ENCODE results near the gene LSR.

DNA sequence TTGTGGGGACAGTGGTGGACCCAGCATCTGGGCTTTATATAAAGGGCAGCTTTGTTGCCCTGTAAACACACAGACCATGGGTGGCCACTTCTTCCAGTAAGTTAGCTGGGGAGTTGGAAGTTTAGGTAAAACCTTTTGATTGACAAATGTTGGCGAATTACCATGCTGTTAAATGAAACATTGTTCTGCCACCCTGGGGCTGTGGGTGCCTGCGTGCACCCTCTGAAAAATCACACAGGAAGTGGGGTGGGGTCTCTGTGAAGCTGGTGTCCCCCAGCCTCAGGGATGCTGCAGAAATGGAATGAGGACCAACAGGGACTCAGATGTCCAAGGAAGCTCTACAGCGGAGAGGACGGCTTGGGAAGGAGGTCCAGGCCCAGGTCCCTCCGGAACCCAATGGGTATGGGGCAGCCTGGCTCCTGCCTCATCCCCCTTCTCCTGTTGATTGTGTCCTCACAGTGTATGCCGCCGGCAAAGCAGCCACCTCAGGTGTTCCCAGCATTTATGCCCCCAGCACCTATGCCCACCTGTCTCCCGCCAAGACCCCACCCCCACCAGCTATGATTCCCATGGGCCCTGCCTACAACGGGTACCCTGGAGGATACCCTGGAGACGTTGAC lies 17.2 kb downstream of the LSR start:
- TF ChIP-seq, protein P1, sequence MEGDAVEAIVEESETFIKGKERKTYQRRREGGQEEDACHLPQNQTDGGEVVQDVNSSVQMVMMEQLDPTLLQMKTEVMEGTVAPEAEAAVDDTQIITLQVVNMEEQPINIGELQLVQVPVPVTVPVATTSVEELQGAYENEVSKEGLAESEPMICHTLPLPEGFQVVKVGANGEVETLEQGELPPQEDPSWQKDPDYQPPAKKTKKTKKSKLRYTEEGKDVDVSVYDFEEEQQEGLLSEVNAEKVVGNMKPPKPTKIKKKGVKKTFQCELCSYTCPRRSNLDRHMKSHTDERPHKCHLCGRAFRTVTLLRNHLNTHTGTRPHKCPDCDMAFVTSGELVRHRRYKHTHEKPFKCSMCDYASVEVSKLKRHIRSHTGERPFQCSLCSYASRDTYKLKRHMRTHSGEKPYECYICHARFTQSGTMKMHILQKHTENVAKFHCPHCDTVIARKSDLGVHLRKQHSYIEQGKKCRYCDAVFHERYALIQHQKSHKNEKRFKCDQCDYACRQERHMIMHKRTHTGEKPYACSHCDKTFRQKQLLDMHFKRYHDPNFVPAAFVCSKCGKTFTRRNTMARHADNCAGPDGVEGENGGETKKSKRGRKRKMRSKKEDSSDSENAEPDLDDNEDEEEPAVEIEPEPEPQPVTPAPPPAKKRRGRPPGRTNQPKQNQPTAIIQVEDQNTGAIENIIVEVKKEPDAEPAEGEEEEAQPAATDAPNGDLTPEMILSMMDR (IDR thresholded peaks at IDR 0.05) = no peak
- no peak for TF ChIP-seq POLR2A (IDR thresholded peaks at IDR 0.05)
